ENCODE results near the gene TACR3. TPM values are rescaled to one million over a fixed set of nuclear protein-coding genes. Genes with fewer than 3 reads are reported as not detected.

TACR3 gene
- total RNA-seq, 1 experiment from 2014 or later: not detected

GRCh38 chr4:103720661-103721060 is 876 bp upstream of the TACR3 start:
- no peaks in the 10 kb centered on the region for H3K27me3 ChIP-seq (ENCODE audit: insufficient read depth, low read depth)
- H3K4me1 ChIP-seq (replicated peaks; ENCODE audit: insufficient read depth): no peaks in the 10 kb centered on the region
- H3F3A ChIP-seq (ENCODE audit: insufficient read depth, low read depth): no peaks in the 10 kb centered on the region
- no TSS peak for BruUV-seq (replicated peaks)
- no peaks in the 10 kb centered on the region for H4K20me1 ChIP-seq (ENCODE audit: insufficient read depth)
- no peak overlapping the region for H3K4me2 ChIP-seq
- POLR2A ChIA-PET (ENCODE audit: unreplicated experiment): no interaction called here
- no peak for DNase-seq
- no peaks in the 10 kb centered on the region for H3K36me3 ChIP-seq (ENCODE audit: low read depth)
- no peaks in the 10 kb centered on the region for H3K79me2 ChIP-seq (ENCODE audit: low read depth)
- intact Hi-C loops (cut with micrococcal nuclease; ENCODE audit: unreplicated experiment): no loop called here
- CTCF ChIA-PET: no interaction called here
- H3K4me3 ChIP-seq: no peak overlapping the region
- no peaks in the 10 kb centered on the region for H3K9me2 ChIP-seq (ENCODE audit: insufficient read depth)
- H3K27ac ChIP-seq: no peak overlapping the region
- no peaks in the 10 kb centered on the region for H3K9me3 ChIP-seq (ENCODE audit: insufficient read depth, low read depth)
- TF ChIP-seq CTCF (conservative IDR thresholded peaks at IDR 0.05): no peak
- no peak for TF ChIP-seq EZH2 (IDR thresholded peaks at IDR 0.05; ENCODE audit: low read depth)
- H2AFZ ChIP-seq: no peak overlapping the region

- Histone ChIP-seq H3K9me2 (ENCODE audit: insufficient read depth) (no peaks in the 10 kb centered on the region), H3K27ac (no peak overlapping the region), H3K79me2 (ENCODE audit: low read depth) (no peaks in the 10 kb centered on the region), H3F3A (ENCODE audit: insufficient read depth, low read depth) (no peaks in the 10 kb centered on the region), H3K36me3 (ENCODE audit: low read depth) (no peaks in the 10 kb centered on the region), H3K4me1 (replicated peaks; ENCODE audit: insufficient read depth) (no peaks in the 10 kb centered on the region), H3K4me3 (no peak overlapping the region), H3K9me3 (ENCODE audit: insufficient read depth, low read depth) (no peaks in the 10 kb centered on the region), H2AFZ (no peak overlapping the region), H4K20me1 (ENCODE audit: insufficient read depth) (no peaks in the 10 kb centered on the region), H3K27me3 (ENCODE audit: insufficient read depth, low read depth) (no peaks in the 10 kb centered on the region), H3K4me2 (no peak overlapping the region)
- CTCF ChIA-PET: no interaction called here
- TF ChIP-seq CTCF (conservative IDR thresholded peaks at IDR 0.05): no peak
- no TSS peak for BruUV-seq (replicated peaks)
- POLR2A ChIA-PET (ENCODE audit: unreplicated experiment): no interaction called here
- intact Hi-C loops (cut with micrococcal nuclease; ENCODE audit: unreplicated experiment): no loop called here
- DNase-seq: no peak
Observed at GRCh38 chr4:103719105-103719829, 518 bp downstream of the TACR3 start.

DNA sequence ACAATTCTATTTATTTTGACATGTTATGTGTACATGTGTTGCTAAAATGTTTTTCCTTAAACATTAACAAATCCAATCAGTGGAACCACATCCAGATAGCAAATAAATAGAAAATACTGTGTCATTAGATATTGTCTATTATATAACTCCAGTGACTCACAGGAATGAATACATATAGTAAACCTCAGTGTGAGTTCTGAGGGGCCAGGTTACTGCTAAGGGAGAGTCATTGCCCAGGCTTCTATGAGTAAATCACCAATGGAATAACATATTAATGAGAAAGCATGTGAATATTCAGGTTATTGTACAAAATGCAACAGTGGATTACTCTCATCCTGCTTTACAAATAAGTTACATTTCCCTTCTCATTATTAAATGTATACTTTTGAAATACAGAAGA is 27.2 kb downstream of the TACR3 start:
- Histone ChIP-seq H4K20me1 (ENCODE audit: insufficient read depth) (no peaks in the 10 kb centered on the region), H3K9me2 (ENCODE audit: insufficient read depth) (no peaks in the 10 kb centered on the region), H3K9me3 (ENCODE audit: insufficient read depth, low read depth) (no peaks in the 10 kb centered on the region), H3K79me2 (ENCODE audit: low read depth) (no peaks in the 10 kb centered on the region), H3K27me3 (ENCODE audit: insufficient read depth, low read depth) (no peaks in the 10 kb centered on the region), H2AFZ (no peak overlapping the region), H3K4me2 (no peak overlapping the region), H3K4me3 (no peak overlapping the region), H3K4me1 (replicated peaks; ENCODE audit: insufficient read depth) (no peaks in the 10 kb centered on the region), H3K27ac (no peak overlapping the region), H3K36me3 (ENCODE audit: low read depth) (no peaks in the 10 kb centered on the region), H3F3A (ENCODE audit: insufficient read depth, low read depth) (no peaks in the 10 kb centered on the region)
- intact Hi-C loops (cut with micrococcal nuclease; ENCODE audit: unreplicated experiment): no loop called here
- no peak for TF ChIP-seq EZH2 (IDR thresholded peaks at IDR 0.05; ENCODE audit: low read depth)
- TF ChIP-seq CTCF (conservative IDR thresholded peaks at IDR 0.05): no peak
- no TSS peak for BruUV-seq (replicated peaks)
- DNase-seq: no peak
- POLR2A ChIA-PET (ENCODE audit: unreplicated experiment): no interaction called here
- CTCF ChIA-PET: no interaction called here

All from PC-9 (cell line).